Measurements from ENCODE around the gene TXLNB. TPM values are rescaled to one million over a fixed set of nuclear protein-coding genes. Genes with fewer than 3 reads are reported as not detected.

TXLNB gene
- total and polyA plus RNA-seq, 2 of the 4 experiments (the other 2 are of a cell fraction): under 0.01 to 0.05 TPM

- Histone ChIP-seq H3K18ac (ENCODE audit: low read depth, low read length) (peak overlapping the region; percentile 37; the same call in 1 of the 2 replicates), H2BK20ac (ENCODE audit: low read depth, low read length) (no peak overlapping the region), H2BK120ac (ENCODE audit: low read depth, low read length) (peak overlapping the region; percentile 17; the same call in 1 of the 2 replicates), H2AK5ac (ENCODE audit: low read depth, low read length) (0 out of 2 replicates have a peak overlapping the region, but pooled peaks have one; percentile 44), H2BK5ac (ENCODE audit: low read depth, low read length, poor library complexity, severe bottlenecking) (no peak overlapping the region), H3K9me3 (ENCODE audit: control insufficient read depth, insufficient read depth, low read length) (no peaks in the 10 kb centered on the region), H2AFZ (replicated peaks; ENCODE audit: low read length, poor library complexity) (peak overlapping the region; percentile 51), H3K79me1 (ENCODE audit: low read depth in 1 of 2, low read length in 2 of 2) (no peaks in the 10 kb centered on the region), H3K9me1 (ENCODE audit: insufficient read depth, low read length) (peaks cover 3% of the 10 kb centered on the region; the same call in 1 of the 2 replicates), H3K4me1 (ENCODE audit: control insufficient read depth, insufficient read depth, low read length) (0 out of 2 replicates have a peak, but pooled peaks cover 2% of the 10 kb centered on the region), H3K27ac (ENCODE audit: insufficient read depth, low read length) (no peak overlapping the region), H3K23ac (ENCODE audit: low read depth, low read length) (no peak overlapping the region), H2BK15ac (ENCODE audit: low read depth, low read length) (peak overlapping the region; percentile 52; the same call in 1 of the 3 replicates), H3K4me3 (ENCODE audit: insufficient read depth, low read depth, low read length) (no peak overlapping the region), H4K5ac (ENCODE audit: low read depth, low read length) (no peak overlapping the region), H3K36me3 (ENCODE audit: control insufficient read depth, insufficient read depth, low read length) (no peaks in the 10 kb centered on the region), H3K56ac (ENCODE audit: extremely low read depth, insufficient read depth, low read length) (no peak overlapping the region), H3K14ac (replicated peaks; ENCODE audit: low read depth, low read length) (peak overlapping the region; percentile 54; the same call in 1 of the 2 replicates), H3K4me2 (ENCODE audit: low read depth, low read length) (no peak overlapping the region), H3K9ac (ENCODE audit: low read depth, low read length) (no peak overlapping the region), H4K8ac (ENCODE audit: low read depth in 2 of 2, low read length in 2 of 2) (peak overlapping the region; percentile 36 to 52; a peak in 2 of 4 replicates), H4K20me1 (ENCODE audit: insufficient read depth, low read length) (no peaks in the 10 kb centered on the region), H2AK9ac (replicated peaks; ENCODE audit: low read depth, low read length, poor library complexity) (no peak overlapping the region), H4K91ac (ENCODE audit: insufficient read depth, low read depth, low read length) (no peak overlapping the region), H3K4ac (ENCODE audit: low read depth, low read length) (no peak overlapping the region; the same call in 1 of the 2 replicates), H3K27me3 (ENCODE audit: control insufficient read depth, insufficient read depth, low read length) (no peaks in the 10 kb centered on the region)
- CTCF ChIA-PET: interaction anchor here (1.7 kb wide), 1 partner anchor 20 kb away, joined by 6 read pairs; the partner anchor contains the start of gene TXLNB
- dilution Hi-C loops (cut with HindIII; ENCODE audit: low sequenced_read_pairs, unreplicated experiment): no loop called here
- POLR2A ChIA-PET (ENCODE audit: unreplicated experiment): no interaction called here
- intact Hi-C loops (cut with micrococcal nuclease): no loop called here
- WGBS, 2 experiments (ENCODE audit: extremely low coverage in 2 of 2, insufficient read length in 1 of 2): no CpG with 5 or more reads among the region's 2 CpGs
- BruUV-seq (replicated peaks): no TSS peak
- no peak for TF ChIP-seq RFX5 (IDR thresholded peaks at IDR 0.05; ENCODE audit: low read depth, low read length)
- no peak for TF ChIP-seq CHD1 (IDR thresholded peaks at IDR 0.05; ENCODE audit: low read depth, low read length)
- no peak for ATAC-seq (ENCODE audit: low read depth)
- peak; percentile 27 for DNase-seq
- in situ Hi-C loops (cut with MboI; ENCODE audit: low sequenced_read_pairs): no loop called here
These were observed 20.0 kb upstream of the TXLNB start for GRCh38 chr6:139311831-139312230.
